H9 (cell line): ENCODE measurements around the gene NKIRAS2. TPM values are rescaled to one million over a fixed set of nuclear protein-coding genes. Genes with fewer than 3 reads are reported as not detected.
A peak's percentile ranks its signal among the peaks of the same experiment; 100 is the strongest.

Experiments used
- DNase-seq: peaks from one replicate; pipeline ENCODE4 v3.0.0-alpha.2; 2017
- H2AFZ ChIP-seq: one replicate; pipeline ENCODE4 v1.6.1; 2013; ENCODE audit warnings: mild to moderate bottlenecking, low read length, control low read depth, moderate library complexity
- H2AK5ac ChIP-seq: 2 replicates; pipeline ENCODE4 v1.6.1; 2013; ENCODE audit warnings: low read length, control low read depth, mixed read lengths; ENCODE audit not compliant: insufficient read length
- H2BK120ac ChIP-seq: one replicate; pipeline ENCODE4 v1.6.1; 2013; ENCODE audit warnings: low read depth, mild to moderate bottlenecking, low read length, control low read depth, inconsistent platforms; ENCODE audit not compliant: poor library complexity, severe bottlenecking
- H2BK12ac ChIP-seq: 2 replicates; pipeline ENCODE4 v1.6.1; 2013; ENCODE audit warnings: low read length, control low read depth, mixed read lengths, low read depth; ENCODE audit not compliant: insufficient read length
- H2BK15ac ChIP-seq: 2 replicates; pipeline ENCODE4 v1.6.1; 2013; ENCODE audit warnings: low read depth, low read length, control low read depth
- H2BK20ac ChIP-seq: one replicate; pipeline ENCODE4 v1.6.1; 2013; ENCODE audit warnings: low read depth, mild to moderate bottlenecking, low read length, control low read depth, inconsistent platforms; ENCODE audit not compliant: poor library complexity, severe bottlenecking
- H2BK5ac ChIP-seq: 2 replicates; pipeline ENCODE4 v1.6.1; 2013; ENCODE audit warnings: low read length, control low read depth, mixed read lengths; ENCODE audit not compliant: insufficient read length
- H3K14ac ChIP-seq: 2 replicates; pipeline ENCODE4 v1.6.1; 2013; ENCODE audit warnings: low read length, control low read depth; ENCODE audit not compliant: insufficient read depth
- H3K18ac ChIP-seq: 2 replicates; pipeline ENCODE4 v1.6.1; 2013; ENCODE audit warnings: low read depth, mild to moderate bottlenecking, mixed read lengths, low read length, control low read depth; ENCODE audit not compliant: insufficient read length
- H3K23ac ChIP-seq: 2 replicates; pipeline ENCODE4 v1.6.1; 2013; ENCODE audit warnings: low read length, control low read depth, mixed read lengths, low read depth; ENCODE audit not compliant: insufficient read length
- H3K23me2 ChIP-seq: 2 replicates; pipeline ENCODE4 v1.6.1; 2013; ENCODE audit warnings: low read depth, mild to moderate bottlenecking, mixed read lengths, low read length, control low read depth; ENCODE audit not compliant: insufficient read length, poor library complexity, severe bottlenecking
- H3K27ac ChIP-seq: 2 replicates; pipeline ENCODE4 v1.5.1; 2013; ENCODE audit warnings: low read length, control low read depth, mixed read lengths, low read depth; ENCODE audit not compliant: insufficient read length
- H3K27me3 ChIP-seq: 2 replicates; pipeline ENCODE4 v1.6.1; 2013; ENCODE audit warnings: low read length, control low read depth, inconsistent platforms; ENCODE audit not compliant: insufficient read depth
- H3K4ac ChIP-seq: 2 replicates; pipeline ENCODE4 v1.6.1; 2013; ENCODE audit warnings: low read depth, mild to moderate bottlenecking, control low read depth, inconsistent platforms, low read length, moderate library complexity
- H3K4me1 ChIP-seq: 2 replicates; pipeline ENCODE4 v1.6.1; 2013; ENCODE audit warnings: low read length, control low read depth, inconsistent platforms; ENCODE audit not compliant: insufficient read depth
- H3K4me2 ChIP-seq: 2 replicates; pipeline ENCODE4 v1.6.1; 2013; ENCODE audit warnings: low read length, control low read depth, mixed read lengths; ENCODE audit not compliant: insufficient read length, insufficient read depth
- H3K56ac ChIP-seq: 2 replicates; pipeline ENCODE4 v1.6.1; 2013; ENCODE audit warnings: low read depth, mild to moderate bottlenecking, mixed read lengths, low read length, control low read depth; ENCODE audit not compliant: insufficient read length
- H3K79me1 ChIP-seq: 2 replicates; pipeline ENCODE4 v1.6.1; 2013; ENCODE audit warnings: low read depth, mild to moderate bottlenecking, moderate library complexity, low read length, control low read depth, inconsistent platforms; ENCODE audit not compliant: insufficient read depth, poor library complexity, severe bottlenecking
- H3K79me2 ChIP-seq: 2 replicates; pipeline ENCODE4 v1.6.1; 2013; ENCODE audit warnings: low read length, control low read depth, inconsistent platforms; ENCODE audit not compliant: insufficient read depth
- H3K9ac ChIP-seq: 2 replicates; pipeline ENCODE4 v1.6.1; 2013; ENCODE audit warnings: low read length, control low read depth, mixed read lengths; ENCODE audit not compliant: insufficient read length; ENCODE audit errors: extremely low read depth
- H3K9me3 ChIP-seq: one replicate; pipeline ENCODE4 v1.6.1; 2013; ENCODE audit warnings: low read depth, low read length, inconsistent platforms; ENCODE audit not compliant: control insufficient read depth
- H3T11ph ChIP-seq: one replicate; pipeline ENCODE4 v1.6.1; 2013; ENCODE audit warnings: mild to moderate bottlenecking, low read length, control low read depth, inconsistent platforms
- H4K20me1 ChIP-seq: one replicate; pipeline ENCODE4 v1.6.1; 2013; ENCODE audit not compliant: control insufficient read depth, insufficient read length, insufficient read depth
- H4K5ac ChIP-seq: 2 replicates; pipeline ENCODE4 v1.6.1; 2013; ENCODE audit warnings: low read depth, mild to moderate bottlenecking, mixed read lengths, low read length, control low read depth; ENCODE audit not compliant: insufficient read length
- H4K8ac ChIP-seq: replicated peaks from 2 replicates; pipeline ENCODE4 v1.6.1; 2013; ENCODE audit warnings: low read length, control low read depth, mixed read lengths, low read depth; ENCODE audit not compliant: insufficient read length
- H4K91ac ChIP-seq: 2 replicates; pipeline ENCODE4 v1.6.1; 2013; ENCODE audit warnings: low read depth, mild to moderate bottlenecking, moderate library complexity, mixed read lengths, low read length, control low read depth; ENCODE audit not compliant: insufficient read length
- H3K27ac Mint-ChIP-seq, 3 experiments: 2 replicates in 2 of 3; 3 replicates in 1 of 3; pipeline ENCODE4 v1.8.0; 2020 to 2021; ENCODE audit warnings: mixed read lengths in 3 of 3, mild to moderate bottlenecking in 1 of 3, moderate library complexity in 1 of 3
- H3K27me3 Mint-ChIP-seq: 2 replicates; pipeline ENCODE4 v1.8.0; 2021; ENCODE audit warnings: low read depth, mild to moderate bottlenecking, moderate library complexity, mixed read lengths
- H3K36me3 Mint-ChIP-seq, 3 experiments: 2 replicates in 2 of 3; 3 replicates in 1 of 3; pipeline ENCODE4 v1.8.0; 2020 to 2021; ENCODE audit warnings: low read depth in 3 of 3, mixed read lengths in 3 of 3; ENCODE audit not compliant: insufficient read depth in 1 of 3
- H3K4me1 Mint-ChIP-seq, 2 experiments: 2 replicates each; pipeline ENCODE4 v1.8.0; 2020; ENCODE audit warnings: mixed read lengths in 2 of 2
- H3K4me3 Mint-ChIP-seq, 2 experiments: 2 replicates in 1 of 2; 3 replicates in 1 of 2; pipeline ENCODE4 v1.8.0; 2020 to 2021; ENCODE audit warnings: mild to moderate bottlenecking in 2 of 2, mixed read lengths in 2 of 2, moderate library complexity in 1 of 2
- H3K9me3 Mint-ChIP-seq, 2 experiments: 2 replicates in 1 of 2; 3 replicates in 1 of 2; pipeline ENCODE4 v1.8.0; 2020; ENCODE audit warnings: mild to moderate bottlenecking in 2 of 2, mixed read lengths in 2 of 2, moderate library complexity in 1 of 2
- WGBS: extraction: QIAGEN DNeasy Blood & Tissue Kit; methylation state at CpG from one replicate; pipeline ENCODE4 v1.1.7; 2013; ENCODE audit warnings: missing lambda C conversion rate, low lambda C conversion rate, mixed read lengths; ENCODE audit not compliant: insufficient read length; ENCODE audit errors: extremely low coverage; 5-methylcytosine and 5-hydroxymethylcytosine counted together
- total RNA-seq: library from RNA; stranded (reverse); gene quantifications from 2 replicates; pipeline ENCODE4 v1.2.1, GENCODE V29; 2021
- TF ChIP-seq, protein P1 (sequence below): fragments of 200-600 bp; sonication (generic); conservative IDR thresholded peaks from 3 replicates; pipeline ENCODE4 v1.8.0; 2021; ENCODE audit warnings: antibody characterized with exemption, mild to moderate bottlenecking

The NKIRAS2 gene
- total RNA-seq, 1 experiment from 2014 or later = 37.1 TPM

DNA sequence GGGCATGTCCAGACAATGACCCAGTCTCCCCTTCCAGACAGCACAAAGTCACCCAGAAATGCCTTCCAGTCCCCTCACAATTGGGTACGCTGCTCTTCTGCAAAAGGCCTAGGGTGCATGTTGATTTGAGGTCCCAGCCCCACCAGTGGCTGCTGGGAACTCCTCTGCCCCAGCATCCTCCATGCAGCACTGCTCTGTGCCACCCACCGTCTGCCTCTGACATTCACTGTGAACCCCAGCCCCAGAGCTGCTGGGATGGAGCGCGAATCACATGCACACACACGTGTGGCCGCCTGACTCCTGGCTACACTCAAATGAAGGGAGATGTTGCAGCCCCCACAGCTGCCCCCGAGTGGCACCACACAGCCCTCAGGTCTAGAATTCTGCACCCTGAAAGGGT is 31.8 kb downstream of the NKIRAS2 start:
- Histone ChIP-seq H3K4me2 (no peak overlapping the region), H2AK5ac (no peak overlapping the region), H2BK120ac (no peak overlapping the region), H4K20me1 (no peaks in the 10 kb centered on the region), H2BK5ac (no peak overlapping the region), H2AFZ (no peak overlapping the region), H3K23me2 (peaks cover 9% of the 10 kb centered on the region), H3K4me1 (peaks cover 9% of the 10 kb centered on the region; the same call in 1 of the 2 replicates), H4K5ac (no peak overlapping the region), H3K14ac (no peak overlapping the region), H2BK15ac (no peak overlapping the region), H3K27me3 (no peaks in the 10 kb centered on the region), H3K79me2 (no peaks in the 10 kb centered on the region), H3K9me3 (no peaks in the 10 kb centered on the region), H2BK12ac (no peak overlapping the region), H3K23ac (no peak overlapping the region), H3K4ac (no peak overlapping the region), H3K56ac (no peak overlapping the region), H3K27ac (no peak overlapping the region), H4K8ac (no peak overlapping the region), H3T11ph (no peak overlapping the region), H4K91ac (no peak overlapping the region), H2BK20ac (no peak overlapping the region), H3K79me1 (no peaks in the 10 kb centered on the region), H3K9ac (no peak overlapping the region), H3K18ac (no peak overlapping the region)
- DNase-seq = peak; percentile 36
- peaks cover 49 to 61% of the 10 kb centered on the region in 2 experiments for H3K4me1 Mint-ChIP-seq
- TF ChIP-seq, protein P1, sequence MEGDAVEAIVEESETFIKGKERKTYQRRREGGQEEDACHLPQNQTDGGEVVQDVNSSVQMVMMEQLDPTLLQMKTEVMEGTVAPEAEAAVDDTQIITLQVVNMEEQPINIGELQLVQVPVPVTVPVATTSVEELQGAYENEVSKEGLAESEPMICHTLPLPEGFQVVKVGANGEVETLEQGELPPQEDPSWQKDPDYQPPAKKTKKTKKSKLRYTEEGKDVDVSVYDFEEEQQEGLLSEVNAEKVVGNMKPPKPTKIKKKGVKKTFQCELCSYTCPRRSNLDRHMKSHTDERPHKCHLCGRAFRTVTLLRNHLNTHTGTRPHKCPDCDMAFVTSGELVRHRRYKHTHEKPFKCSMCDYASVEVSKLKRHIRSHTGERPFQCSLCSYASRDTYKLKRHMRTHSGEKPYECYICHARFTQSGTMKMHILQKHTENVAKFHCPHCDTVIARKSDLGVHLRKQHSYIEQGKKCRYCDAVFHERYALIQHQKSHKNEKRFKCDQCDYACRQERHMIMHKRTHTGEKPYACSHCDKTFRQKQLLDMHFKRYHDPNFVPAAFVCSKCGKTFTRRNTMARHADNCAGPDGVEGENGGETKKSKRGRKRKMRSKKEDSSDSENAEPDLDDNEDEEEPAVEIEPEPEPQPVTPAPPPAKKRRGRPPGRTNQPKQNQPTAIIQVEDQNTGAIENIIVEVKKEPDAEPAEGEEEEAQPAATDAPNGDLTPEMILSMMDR = no peak
- H3K27me3 Mint-ChIP-seq = peaks cover 33% of the 10 kb centered on the region
- no peaks in the 10 kb centered on the region for H3K9me3 Mint-ChIP-seq
- peak overlapping the region; percentile 22 to 86 for H3K4me3 Mint-ChIP-seq
- WGBS = no CpG with 5 or more reads among the region's 7 CpGs
- H3K27ac Mint-ChIP-seq = no peak overlapping the region
- H3K36me3 Mint-ChIP-seq = no peaks in the 10 kb centered on the region; a peak in 1 of 7 replicates
